DOHH2 (cell line): ENCODE results near the gene PRKAR2B.

Source experiments
- H3F3A ChIP-seq: fragments of 200-600 bp; sonication (generic), shearing (Covaris generic); 2 replicates; pipeline ENCODE4 v1.6.0; 2016; ENCODE audit warnings: antibody characterized with exemption, mild to moderate bottlenecking; ENCODE audit not compliant: control insufficient read depth, insufficient read depth
- H3K27ac ChIP-seq: fragments of 200-600 bp; sonication (generic); 2 replicates; pipeline ENCODE4 v1.5.1; 2014; ENCODE audit warnings: low read depth, mild to moderate bottlenecking, low read length, moderate library complexity
- H3K27me3 ChIP-seq: fragments of 200-600 bp; sonication (generic); 2 replicates; pipeline ENCODE4 v1.6.1; 2014; ENCODE audit warnings: mild to moderate bottlenecking, low read length, mixed read lengths; ENCODE audit not compliant: control insufficient read depth
- H3K36me3 ChIP-seq: fragments of 200-600 bp; sonication (generic); 2 replicates; pipeline ENCODE4 v1.6.1; 2014; ENCODE audit warnings: mild to moderate bottlenecking, low read length, moderate library complexity, mixed read lengths; ENCODE audit not compliant: control insufficient read depth
- H3K4me1 ChIP-seq: fragments of 200-600 bp; sonication (generic); 2 replicates; pipeline ENCODE4 v1.6.1; 2014; ENCODE audit warnings: mild to moderate bottlenecking, low read length, mixed read lengths; ENCODE audit not compliant: control insufficient read depth
- H3K4me2 ChIP-seq: fragments of 200-600 bp; sonication (generic); 2 replicates; pipeline ENCODE4 v1.6.0; 2014; ENCODE audit warnings: mild to moderate bottlenecking, low read length, moderate library complexity
- H3K4me3 ChIP-seq: fragments of 200-600 bp; sonication (generic); 2 replicates; pipeline ENCODE4 v1.5.1; 2014; ENCODE audit warnings: mild to moderate bottlenecking, low read length, mixed read lengths
- H3K79me2 ChIP-seq: fragments of 200-600 bp; sonication (generic); 2 replicates; pipeline ENCODE4 v1.6.1; 2014; ENCODE audit warnings: mild to moderate bottlenecking, low read length, mixed read lengths; ENCODE audit not compliant: control insufficient read depth
- H3K9me2 ChIP-seq: fragments of 200-600 bp; sonication (generic); replicated peaks from 2 replicates; pipeline ENCODE4 v1.6.1; 2014; ENCODE audit warnings: mild to moderate bottlenecking, low read length, mixed read lengths; ENCODE audit not compliant: control insufficient read depth
- H3K9me3 ChIP-seq: fragments of 200-600 bp; sonication (generic); 2 replicates; pipeline ENCODE4 v1.6.1; 2014; ENCODE audit warnings: antibody characterized with exemption, low read length, mixed read lengths; ENCODE audit not compliant: control insufficient read depth, insufficient read depth
- H4K20me1 ChIP-seq: fragments of 200-600 bp; sonication (generic); 2 replicates; pipeline ENCODE4 v1.6.0; 2014; ENCODE audit warnings: low read depth, mild to moderate bottlenecking, antibody characterized with exemption, low read length, moderate library complexity; ENCODE audit not compliant: control insufficient read depth, insufficient read depth
- EZH2phosphoT487 ChIP-seq: fragments of 200-600 bp; sonication (generic); IDR thresholded peaks from 2 replicates; pipeline ENCODE4 v1.6.1; 2017; ENCODE audit warnings: borderline replicate concordance, mild to moderate bottlenecking, antibody characterized with exemption, low read length, moderate library complexity, mixed read lengths
- TF ChIP-seq, protein P1 (sequence below): fragments of 200-600 bp; sonication (generic); IDR thresholded peaks from one replicate; pipeline ENCODE4 v1.5.1; 2014; ENCODE audit warnings: antibody characterized with exemption, mild to moderate bottlenecking, low read depth, low read length; ENCODE audit not compliant: poor library complexity, severe bottlenecking

Gene PRKAR2B

DNA sequence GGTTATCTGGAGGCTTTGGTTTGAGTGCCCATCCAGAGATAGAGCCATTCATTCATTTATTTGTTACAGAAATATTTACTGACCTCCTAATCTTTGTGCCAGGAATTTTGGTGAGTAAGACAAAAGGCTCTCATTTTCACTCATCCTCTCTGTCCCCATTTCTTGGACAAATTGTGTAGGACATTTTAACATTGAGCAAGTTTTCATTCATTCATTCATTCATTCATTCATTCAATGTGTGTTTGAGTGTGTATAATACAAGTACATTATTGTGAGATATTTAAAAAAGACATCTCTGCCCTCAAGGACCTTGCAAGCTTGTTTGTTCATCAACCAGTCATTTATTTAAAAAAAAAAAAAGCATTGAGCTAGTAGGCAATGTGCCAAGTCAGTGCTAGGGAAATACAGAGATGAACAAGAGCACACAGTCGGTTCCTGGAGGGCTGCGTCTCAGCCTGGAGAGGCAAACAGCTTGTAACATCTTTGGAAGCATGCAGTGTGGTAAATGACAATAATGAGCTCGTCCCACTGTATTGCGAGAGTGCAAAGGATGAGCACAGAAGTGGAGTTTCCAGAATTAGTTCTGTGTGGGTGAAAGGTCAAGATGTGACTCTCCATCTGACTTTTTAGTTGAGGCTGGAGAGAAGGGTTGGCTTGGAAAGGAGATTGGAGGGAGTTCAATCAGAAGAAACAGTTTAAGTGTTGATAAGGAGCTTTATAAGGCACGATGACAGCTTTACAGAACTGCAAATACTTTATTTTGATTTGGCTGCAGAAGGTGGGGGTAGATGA, 73.8 kb downstream of the PRKAR2B start:
- Histone ChIP-seq H4K20me1 (no peaks in the 10 kb centered on the region), H3K27me3 (no peaks in the 10 kb centered on the region), H3K9me3 (no peaks in the 10 kb centered on the region), H3K9me2 (no peaks in the 10 kb centered on the region), H3K4me2 (no peak overlapping the region), H3K36me3 (peaks cover 7% of the 10 kb centered on the region), H3K4me1 (peaks cover 37% of the 10 kb centered on the region), H3F3A (0 out of 2 replicates have a peak, but pooled peaks cover 2% of the 10 kb centered on the region), H3K4me3 (no peak overlapping the region), H3K79me2 (peaks cover 73% of the 10 kb centered on the region), H3K27ac (no peak overlapping the region)
- no peak for TF ChIP-seq EZH2phosphoT487
- TF ChIP-seq, protein P1, sequence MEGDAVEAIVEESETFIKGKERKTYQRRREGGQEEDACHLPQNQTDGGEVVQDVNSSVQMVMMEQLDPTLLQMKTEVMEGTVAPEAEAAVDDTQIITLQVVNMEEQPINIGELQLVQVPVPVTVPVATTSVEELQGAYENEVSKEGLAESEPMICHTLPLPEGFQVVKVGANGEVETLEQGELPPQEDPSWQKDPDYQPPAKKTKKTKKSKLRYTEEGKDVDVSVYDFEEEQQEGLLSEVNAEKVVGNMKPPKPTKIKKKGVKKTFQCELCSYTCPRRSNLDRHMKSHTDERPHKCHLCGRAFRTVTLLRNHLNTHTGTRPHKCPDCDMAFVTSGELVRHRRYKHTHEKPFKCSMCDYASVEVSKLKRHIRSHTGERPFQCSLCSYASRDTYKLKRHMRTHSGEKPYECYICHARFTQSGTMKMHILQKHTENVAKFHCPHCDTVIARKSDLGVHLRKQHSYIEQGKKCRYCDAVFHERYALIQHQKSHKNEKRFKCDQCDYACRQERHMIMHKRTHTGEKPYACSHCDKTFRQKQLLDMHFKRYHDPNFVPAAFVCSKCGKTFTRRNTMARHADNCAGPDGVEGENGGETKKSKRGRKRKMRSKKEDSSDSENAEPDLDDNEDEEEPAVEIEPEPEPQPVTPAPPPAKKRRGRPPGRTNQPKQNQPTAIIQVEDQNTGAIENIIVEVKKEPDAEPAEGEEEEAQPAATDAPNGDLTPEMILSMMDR = no peak

DNA sequence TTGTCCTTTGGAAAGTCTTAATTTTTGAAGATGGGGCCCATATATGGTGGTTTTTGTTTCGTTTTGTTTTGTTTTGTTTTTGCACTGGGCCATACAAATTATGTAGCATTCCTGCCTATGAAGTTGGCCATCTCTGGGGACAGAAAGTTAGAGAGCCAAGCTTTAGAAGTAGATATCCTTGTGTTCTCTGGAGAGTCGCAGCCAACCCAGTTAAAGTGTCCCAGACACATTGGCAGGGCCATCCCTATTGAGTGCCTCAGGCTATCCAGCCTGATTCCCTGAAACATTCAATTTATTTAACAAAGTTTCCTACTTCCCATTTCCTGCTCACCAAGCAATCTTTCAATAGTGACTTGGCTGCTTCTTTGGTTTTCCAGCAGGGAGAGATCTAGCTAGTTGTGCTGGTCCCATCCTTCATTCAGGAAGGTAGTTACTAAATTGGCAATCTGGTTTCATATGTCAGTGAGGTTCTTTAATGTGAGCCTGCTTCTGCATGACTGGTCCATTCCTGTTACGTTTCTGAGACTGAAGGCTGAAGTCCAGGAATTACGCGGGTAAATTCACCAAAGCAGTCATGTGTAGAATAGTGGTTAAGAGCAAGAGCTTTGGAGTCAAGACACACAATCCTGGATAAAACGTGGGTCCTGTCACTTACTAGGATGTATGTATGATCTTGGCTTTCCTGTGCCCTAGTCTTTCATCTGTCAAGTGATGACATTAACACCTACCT, 75.0 kb downstream of the PRKAR2B start:
- no peak for TF ChIP-seq EZH2phosphoT487
- TF ChIP-seq, protein P1 = no peak
- Histone ChIP-seq H3K79me2 (peaks cover 70% of the 10 kb centered on the region), H3K9me3 (no peaks in the 10 kb centered on the region), H3K27me3 (no peaks in the 10 kb centered on the region), H3K36me3 (peaks cover 9% of the 10 kb centered on the region), H3K9me2 (no peaks in the 10 kb centered on the region), H4K20me1 (no peaks in the 10 kb centered on the region), H3K4me1 (peaks cover 40% of the 10 kb centered on the region), H3K4me3 (no peak overlapping the region), H3K4me2 (no peak overlapping the region), H3K27ac (no peak overlapping the region), H3F3A (no peaks in the 10 kb centered on the region)

DNA sequence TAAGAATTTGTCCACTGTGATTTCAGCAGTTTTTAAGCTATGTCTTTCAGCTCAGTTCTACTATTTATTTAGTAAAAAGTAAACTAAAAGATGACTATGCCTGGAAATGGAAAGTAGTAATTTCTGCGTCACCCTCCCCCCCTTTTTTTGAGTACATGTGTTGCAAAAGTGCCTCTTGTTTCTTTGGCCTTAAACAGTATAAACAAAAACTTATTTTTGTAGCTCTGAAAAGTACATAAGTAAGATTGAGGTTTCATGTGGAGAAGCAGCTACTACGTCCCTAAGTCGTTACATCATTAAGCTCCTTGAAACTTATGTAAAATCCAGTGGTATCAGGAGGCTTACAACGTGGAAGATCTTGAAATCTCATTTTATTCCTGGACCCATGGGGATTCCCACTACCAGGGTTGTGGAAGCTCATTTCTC, 78.0 kb downstream of the PRKAR2B start:
- TF ChIP-seq, protein P1 = no peak
- TF ChIP-seq EZH2phosphoT487 = no peak
- H3K27me3 ChIP-seq = no peaks in the 10 kb centered on the region
- peaks cover 9% of the 10 kb centered on the region for H3K36me3 ChIP-seq
- no peak overlapping the region for H3K4me2 ChIP-seq
- peaks cover 55% of the 10 kb centered on the region for H3K79me2 ChIP-seq
- H3K9me3 ChIP-seq = no peaks in the 10 kb centered on the region
- H4K20me1 ChIP-seq = no peaks in the 10 kb centered on the region
- H3K9me2 ChIP-seq = no peaks in the 10 kb centered on the region
- no peak overlapping the region for H3K27ac ChIP-seq
- peaks cover 41% of the 10 kb centered on the region for H3K4me1 ChIP-seq
- H3F3A ChIP-seq = no peaks in the 10 kb centered on the region
- no peak overlapping the region for H3K4me3 ChIP-seq
